Parathyroid adenoma (tissue), 2 donors: Measurements from ENCODE around the gene BANP.
"Not testable (repeated sequence)": the region's sequence is repeated elsewhere in the genome, so short reads cannot be mapped to it uniquely, and the experiment has no call there.

Experiments
- H2AFZ ChIP-seq: fragments of 300-600 bp; sonication (generic); one replicate; pipeline ENCODE4 v1.7.0; 2017; ENCODE audit warnings: antibody characterized with exemption, mild to moderate bottlenecking
- H3K27ac ChIP-seq: fragments of 300-600 bp; sonication (generic); one replicate; pipeline ENCODE4 v1.7.0; 2017
- H3K27me3 ChIP-seq: fragments of 300-600 bp; sonication (generic); one replicate; pipeline ENCODE4 v1.7.0; 2017; ENCODE audit warnings: low read length; ENCODE audit not compliant: control insufficient read depth, insufficient read depth
- H3K36me3 ChIP-seq: fragments of 300-600 bp; sonication (generic); one replicate; pipeline ENCODE4 v1.7.0; 2017; ENCODE audit warnings: low read length; ENCODE audit not compliant: control insufficient read depth, insufficient read depth
- H3K4me1 ChIP-seq: fragments of 300-600 bp; sonication (generic); one replicate; pipeline ENCODE4 v1.7.0; 2017; ENCODE audit warnings: control low read depth
- H3K4me2 ChIP-seq: fragments of 300-600 bp; sonication (generic); one replicate; pipeline ENCODE4 v1.7.0; 2017; ENCODE audit warnings: low read length
- H3K4me3 ChIP-seq: fragments of 300-600 bp; sonication (generic); one replicate; pipeline ENCODE4 v1.7.0; 2017; ENCODE audit warnings: low read depth, low read length
- H3K79me2 ChIP-seq: fragments of 300-600 bp; sonication (generic); one replicate; pipeline ENCODE4 v1.7.0; 2017; ENCODE audit warnings: control low read depth
- H3K9ac ChIP-seq: fragments of 300-600 bp; sonication (generic); one replicate; pipeline ENCODE4 v1.7.0; 2017; ENCODE audit warnings: mild to moderate bottlenecking
- H3K9me3 ChIP-seq: fragments of 300-600 bp; sonication (generic); one replicate; pipeline ENCODE4 v1.7.0; 2017; ENCODE audit warnings: low read length; ENCODE audit not compliant: control insufficient read depth
- TF ChIP-seq, protein P1 (sequence below): fragments of 300-600 bp; sonication (generic); IDR thresholded peaks from one replicate; pipeline ENCODE4 v1.7.0; 2017; ENCODE audit warnings: antibody characterized with exemption, mild to moderate bottlenecking
- donor health status: primary hyperparathyroidism.

The BANP gene, protein sequence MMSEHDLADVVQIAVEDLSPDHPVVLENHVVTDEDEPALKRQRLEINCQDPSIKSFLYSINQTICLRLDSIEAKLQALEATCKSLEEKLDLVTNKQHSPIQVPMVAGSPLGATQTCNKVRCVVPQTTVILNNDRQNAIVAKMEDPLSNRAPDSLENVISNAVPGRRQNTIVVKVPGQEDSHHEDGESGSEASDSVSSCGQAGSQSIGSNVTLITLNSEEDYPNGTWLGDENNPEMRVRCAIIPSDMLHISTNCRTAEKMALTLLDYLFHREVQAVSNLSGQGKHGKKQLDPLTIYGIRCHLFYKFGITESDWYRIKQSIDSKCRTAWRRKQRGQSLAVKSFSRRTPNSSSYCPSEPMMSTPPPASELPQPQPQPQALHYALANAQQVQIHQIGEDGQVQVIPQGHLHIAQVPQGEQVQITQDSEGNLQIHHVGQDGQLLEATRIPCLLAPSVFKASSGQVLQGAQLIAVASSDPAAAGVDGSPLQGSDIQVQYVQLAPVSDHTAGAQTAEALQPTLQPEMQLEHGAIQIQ

DNA sequence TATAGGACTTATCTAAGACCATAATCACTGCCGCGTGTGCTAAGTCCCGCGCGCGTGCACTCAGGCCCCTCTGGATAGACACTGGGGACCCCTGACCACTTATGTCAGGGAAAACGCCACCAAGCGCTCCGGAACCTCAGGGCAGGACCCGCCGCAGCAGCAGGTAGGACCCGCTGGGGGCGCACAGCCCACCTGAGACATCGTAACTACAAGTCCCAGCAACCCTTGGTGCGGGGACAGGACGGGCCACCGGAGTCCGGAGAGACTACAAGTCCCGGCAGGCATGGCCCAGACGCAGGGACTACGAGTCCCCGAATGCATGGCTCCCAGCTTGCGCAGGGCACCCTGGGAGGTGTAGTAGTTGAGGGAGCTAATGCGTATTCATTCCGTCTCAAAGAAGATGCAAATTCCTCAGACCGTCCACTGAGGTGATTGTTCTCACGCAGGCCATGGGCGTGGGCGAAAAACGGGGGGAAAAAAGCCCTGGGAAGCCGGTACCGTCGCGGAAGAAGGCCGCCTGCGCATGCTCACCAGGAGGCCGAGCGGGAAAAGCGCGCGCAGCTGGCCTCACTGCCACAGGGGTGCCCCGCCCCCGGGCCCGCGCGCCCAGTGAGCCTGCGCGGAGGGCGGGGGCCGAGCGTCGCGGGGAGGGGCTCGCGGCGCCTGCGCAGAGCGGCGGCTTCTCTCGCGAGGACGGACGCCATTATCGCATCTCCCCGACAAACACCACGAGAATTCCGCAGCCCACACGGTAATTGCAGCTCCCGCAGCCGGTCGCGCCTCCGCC is at the start of gene BANP:
TSS of gene BANP (plus strand) at position 670 of the 787 bp plus-strand sequence. CDS start 23,682 bp downstream, outside the sequence.
- Histone ChIP-seq H3K4me1 (peaks cover 30% of the 10 kb centered on the region), H3K9ac (peak within 1 kb of the TSS; percentile 92), H2AFZ (peak within 1 kb of the TSS; percentile 97), H3K36me3 (no peaks in the 10 kb centered on the region), H3K79me2 (peaks cover 27% of the 10 kb centered on the region), H3K4me2 (peak within 1 kb of the TSS; percentile 88), H3K27ac (peak within 1 kb of the TSS; percentile 97), H3K9me3 (no peaks in the 10 kb centered on the region), H3K4me3 (peak within 1 kb of the TSS; percentile 82), H3K27me3 (no peaks in the 10 kb centered on the region)
- TF ChIP-seq, protein P1, sequence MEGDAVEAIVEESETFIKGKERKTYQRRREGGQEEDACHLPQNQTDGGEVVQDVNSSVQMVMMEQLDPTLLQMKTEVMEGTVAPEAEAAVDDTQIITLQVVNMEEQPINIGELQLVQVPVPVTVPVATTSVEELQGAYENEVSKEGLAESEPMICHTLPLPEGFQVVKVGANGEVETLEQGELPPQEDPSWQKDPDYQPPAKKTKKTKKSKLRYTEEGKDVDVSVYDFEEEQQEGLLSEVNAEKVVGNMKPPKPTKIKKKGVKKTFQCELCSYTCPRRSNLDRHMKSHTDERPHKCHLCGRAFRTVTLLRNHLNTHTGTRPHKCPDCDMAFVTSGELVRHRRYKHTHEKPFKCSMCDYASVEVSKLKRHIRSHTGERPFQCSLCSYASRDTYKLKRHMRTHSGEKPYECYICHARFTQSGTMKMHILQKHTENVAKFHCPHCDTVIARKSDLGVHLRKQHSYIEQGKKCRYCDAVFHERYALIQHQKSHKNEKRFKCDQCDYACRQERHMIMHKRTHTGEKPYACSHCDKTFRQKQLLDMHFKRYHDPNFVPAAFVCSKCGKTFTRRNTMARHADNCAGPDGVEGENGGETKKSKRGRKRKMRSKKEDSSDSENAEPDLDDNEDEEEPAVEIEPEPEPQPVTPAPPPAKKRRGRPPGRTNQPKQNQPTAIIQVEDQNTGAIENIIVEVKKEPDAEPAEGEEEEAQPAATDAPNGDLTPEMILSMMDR: peak; percentile 76

DNA sequence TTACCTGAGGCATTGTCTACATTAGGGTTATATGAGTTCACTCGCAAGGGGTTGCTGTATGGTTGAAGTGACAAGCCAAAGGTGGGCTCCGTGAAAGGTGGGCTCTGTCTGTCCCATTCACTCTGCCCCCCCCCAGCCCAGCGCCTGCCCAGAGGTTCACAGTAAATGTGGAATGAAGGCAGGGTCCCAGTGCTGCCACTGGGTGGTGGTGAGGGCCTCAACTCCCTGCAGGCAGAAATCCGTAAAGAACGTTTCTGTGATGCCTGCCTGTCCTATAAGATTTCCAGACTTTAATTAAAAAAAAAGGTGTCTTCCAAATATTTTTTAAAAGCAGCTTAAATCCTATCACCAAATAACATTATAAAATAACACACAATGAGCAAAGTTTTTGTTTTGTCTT is 46.3 kb upstream of the BANP start:
- H3K4me1 ChIP-seq, H3K9ac ChIP-seq, H2AFZ ChIP-seq, H3K9me3 ChIP-seq, H3K27ac ChIP-seq, H3K79me2 ChIP-seq, H3K27me3 ChIP-seq, H3K36me3 ChIP-seq, H3K4me2 ChIP-seq, H3K4me3 ChIP-seq: not testable (repeated sequence)

DNA sequence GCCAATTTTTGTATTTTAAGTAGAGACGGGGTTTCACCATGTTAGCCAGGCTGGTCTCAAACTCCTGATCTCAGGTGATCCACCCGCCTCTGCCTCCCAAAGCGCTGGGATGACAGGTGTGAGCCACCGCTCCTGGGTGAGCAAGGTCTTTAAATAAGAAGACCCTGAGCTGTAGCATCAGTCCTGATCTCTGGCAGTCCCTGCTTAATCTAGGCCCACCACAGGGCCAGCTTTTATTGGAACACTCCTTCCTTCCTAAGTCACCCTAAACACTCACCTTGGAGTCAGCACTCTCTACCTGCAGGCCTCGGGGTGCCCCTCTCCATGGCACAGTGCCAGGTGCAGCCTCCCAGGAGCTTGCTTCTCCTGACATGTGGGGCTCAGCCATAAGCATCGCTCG is 45.7 kb upstream of the BANP start:
- H3K9ac ChIP-seq, H3K4me1 ChIP-seq, H3K9me3 ChIP-seq, H2AFZ ChIP-seq, H3K27me3 ChIP-seq, H3K27ac ChIP-seq, H3K4me3 ChIP-seq, H3K4me2 ChIP-seq, H3K79me2 ChIP-seq, H3K36me3 ChIP-seq: not testable (repeated sequence)

DNA sequence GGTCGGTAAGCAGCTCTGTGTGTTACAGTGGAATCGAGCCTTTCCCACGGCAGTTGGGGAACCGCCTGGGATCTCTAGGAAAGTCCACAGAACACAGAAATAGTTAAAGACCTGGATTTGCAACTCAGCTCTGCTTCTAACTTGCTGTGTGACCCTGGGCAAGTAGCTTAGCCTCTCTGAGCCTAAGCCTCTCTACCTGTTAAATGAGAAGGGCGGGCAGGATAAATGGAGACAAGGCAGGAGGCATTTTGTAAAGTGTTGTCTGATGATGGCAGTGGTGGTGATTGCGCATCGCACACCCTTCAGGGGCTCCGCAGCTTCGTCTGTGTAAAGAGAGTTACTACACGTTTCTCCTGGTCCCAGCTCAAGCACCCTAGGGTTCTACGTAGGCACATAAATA is 43.1 kb upstream of the BANP start:
- H3K27ac ChIP-seq, H2AFZ ChIP-seq, H3K79me2 ChIP-seq, H3K4me2 ChIP-seq, H3K9me3 ChIP-seq, H3K36me3 ChIP-seq, H3K27me3 ChIP-seq, H3K9ac ChIP-seq, H3K4me3 ChIP-seq, H3K4me1 ChIP-seq: not testable (repeated sequence)

DNA sequence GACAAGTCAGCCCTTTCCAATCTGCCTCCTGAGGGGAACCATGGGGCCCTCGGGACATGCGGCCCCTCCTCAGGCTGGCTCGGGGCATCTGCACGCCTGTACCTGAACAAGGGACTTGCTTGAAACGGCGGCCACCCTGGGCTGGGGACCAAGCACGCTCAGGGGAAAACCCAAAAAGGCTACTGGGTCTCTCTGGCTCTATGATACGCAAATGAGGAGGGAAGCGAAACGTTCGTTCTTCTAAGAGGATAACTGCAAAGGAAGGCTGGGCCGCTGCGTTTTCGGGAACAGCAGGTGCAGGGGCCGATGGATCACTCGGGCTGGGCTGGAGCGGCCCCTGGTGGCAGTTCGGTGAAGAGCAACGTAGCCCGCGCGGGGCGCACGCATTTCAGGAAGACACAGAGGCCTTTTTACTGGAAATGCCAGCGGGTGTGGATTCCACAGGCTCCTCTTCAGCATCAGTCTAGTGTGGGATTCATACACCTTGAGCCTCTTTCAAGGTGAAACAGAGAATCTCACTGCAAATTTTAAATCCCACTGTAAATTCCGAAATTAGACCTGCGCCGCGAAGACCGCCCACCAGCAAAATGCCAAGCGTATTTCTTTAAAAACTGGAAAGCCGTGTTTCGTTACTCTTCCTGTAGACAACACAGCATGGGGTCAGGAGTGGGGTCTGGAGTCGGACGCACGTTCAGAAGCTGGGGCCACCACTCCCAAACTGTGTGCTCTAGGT is 41.9 kb upstream of the BANP start:
- not testable (repeated sequence) for H3K9ac ChIP-seq, H3K79me2 ChIP-seq, H3K9me3 ChIP-seq, H3K36me3 ChIP-seq, H3K27ac ChIP-seq, H2AFZ ChIP-seq, H3K4me3 ChIP-seq, H3K4me1 ChIP-seq, H3K27me3 ChIP-seq, H3K4me2 ChIP-seq
- TF ChIP-seq, protein P1: peak; percentile 72

DNA sequence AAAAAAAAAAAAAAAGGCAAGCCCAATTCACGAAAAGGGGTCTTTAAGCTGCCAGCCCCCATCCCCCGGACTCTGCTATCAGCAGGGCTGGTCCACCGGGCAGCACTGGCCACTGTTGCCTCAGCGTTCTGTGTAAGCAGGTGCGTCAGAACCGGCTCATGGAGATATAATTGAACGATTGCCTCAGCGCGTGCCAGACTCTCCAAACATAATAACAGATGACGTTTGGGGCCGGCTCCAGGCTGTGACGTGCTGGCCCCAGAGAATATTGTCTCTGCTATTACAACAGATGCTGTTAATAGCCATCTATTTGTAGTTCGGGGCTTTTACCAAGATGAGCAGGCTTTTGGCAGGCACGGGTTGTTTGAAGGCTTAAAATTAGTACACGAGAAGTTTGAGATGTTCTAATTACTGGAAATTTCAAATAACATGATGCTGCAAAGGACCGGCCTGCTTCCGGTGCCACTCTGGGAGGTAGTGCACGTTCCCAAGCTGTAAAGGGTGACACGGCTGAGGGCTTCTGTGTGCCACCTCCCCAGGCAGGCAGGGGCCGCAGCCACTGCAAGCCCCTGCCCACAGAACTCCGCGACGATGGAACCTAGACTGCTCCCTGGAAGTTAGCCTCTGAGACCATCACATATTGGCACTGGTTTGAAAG is 40.0 kb upstream of the BANP start:
- not testable (repeated sequence) for H3K79me2 ChIP-seq, H3K4me2 ChIP-seq, H3K36me3 ChIP-seq, H3K27me3 ChIP-seq, H3K9ac ChIP-seq, H3K27ac ChIP-seq, H3K9me3 ChIP-seq, H2AFZ ChIP-seq, H3K4me1 ChIP-seq, H3K4me3 ChIP-seq

DNA sequence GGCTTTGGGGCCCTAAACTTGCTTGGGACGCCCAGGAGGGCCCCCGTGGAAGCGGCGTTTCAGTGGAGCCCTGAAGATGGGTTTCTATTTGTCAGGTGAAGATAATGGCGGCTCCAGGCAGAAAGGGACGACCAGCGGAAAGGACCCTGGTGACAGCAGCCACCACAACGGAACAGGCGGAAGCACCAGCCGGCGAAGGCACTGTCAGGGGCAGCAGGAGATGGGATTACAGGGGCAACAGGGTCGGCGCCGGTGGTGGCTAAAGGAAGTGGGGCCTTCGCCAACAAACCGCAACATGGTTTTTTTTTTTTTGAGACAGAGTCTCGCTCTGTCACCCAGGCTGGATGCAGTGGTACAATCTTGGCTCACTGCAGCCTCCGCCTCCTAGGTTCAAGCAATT is 38.5 kb upstream of the BANP start:
- not testable (repeated sequence) for H3K4me3 ChIP-seq, H3K79me2 ChIP-seq, H3K27ac ChIP-seq, H3K9me3 ChIP-seq, H3K9ac ChIP-seq, H3K36me3 ChIP-seq, H3K27me3 ChIP-seq, H3K4me1 ChIP-seq, H3K4me2 ChIP-seq, H2AFZ ChIP-seq

DNA sequence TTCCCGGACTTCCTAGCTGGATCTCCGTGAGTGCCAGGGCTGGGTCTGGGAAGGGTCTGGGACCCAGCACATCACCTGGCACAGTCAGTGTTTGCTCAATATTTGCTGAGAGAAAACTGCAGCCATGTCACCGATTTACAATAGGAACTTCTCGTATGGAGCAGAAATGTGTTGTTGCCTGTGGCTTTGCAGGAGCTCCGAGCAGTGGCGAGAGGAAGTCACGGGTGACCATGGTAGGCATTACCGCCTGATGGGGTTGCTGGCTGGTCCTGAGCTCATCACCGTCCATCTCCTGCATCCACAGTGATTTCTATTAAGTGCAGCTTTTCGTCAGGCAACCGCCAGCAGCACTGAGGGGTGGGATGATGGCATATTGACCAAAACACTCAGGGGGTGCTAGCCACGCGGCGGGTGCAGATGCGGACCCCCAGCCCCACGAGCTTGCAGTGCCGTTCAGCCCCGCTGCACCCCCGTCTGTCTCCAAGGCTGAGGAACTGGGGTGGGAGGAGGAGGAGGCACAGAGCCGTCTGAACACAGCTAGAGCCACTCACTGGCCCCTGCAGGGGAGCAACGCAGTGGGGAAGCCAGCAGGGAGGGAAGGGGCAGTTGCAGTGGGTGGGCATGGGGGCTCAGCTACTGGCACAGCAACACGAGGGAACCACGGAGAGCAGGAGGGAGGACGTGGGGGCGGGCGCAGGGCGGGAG is 37.1 kb upstream of the BANP start:
- not testable (repeated sequence) for H3K36me3 ChIP-seq, H3K4me3 ChIP-seq, H3K9me3 ChIP-seq, H3K79me2 ChIP-seq, H3K4me1 ChIP-seq, H3K27ac ChIP-seq, H3K27me3 ChIP-seq, H2AFZ ChIP-seq, H3K9ac ChIP-seq, H3K4me2 ChIP-seq
